PFSK-1 (cell line): ENCODE results near the gene CADM2.

Experiments
- FOXP2 ChIP-seq: optimal IDR thresholded peaks from 2 replicates; pipeline ENCODE3; 2011; ENCODE audit warnings: borderline replicate concordance, control low read depth, inconsistent platforms; ENCODE audit not compliant: insufficient read depth; ENCODE audit errors: extremely low read length, extremely low read depth
- POLR2AphosphoS5 ChIP-seq: IDR thresholded peaks from 2 replicates; pipeline ENCODE4 v1.6.1; 2012; ENCODE audit warnings: low read depth, mild to moderate bottlenecking, control low read depth, low read length, moderate library complexity
- TF ChIP-seq, protein P1 (sequence below), 2 experiments: IDR thresholded peaks; 2 replicates each; pipeline versions ENCODE4 v1.6.1 to v1.8.0; 2011 to 2012; ENCODE audit warnings: low read depth in 2 of 2, low read length in 2 of 2, control low read depth in 1 of 2, inconsistent platforms in 1 of 2, mild to moderate bottlenecking in 1 of 2, moderate library complexity in 1 of 2; ENCODE audit not compliant: insufficient read depth in 1 of 2

DNA sequence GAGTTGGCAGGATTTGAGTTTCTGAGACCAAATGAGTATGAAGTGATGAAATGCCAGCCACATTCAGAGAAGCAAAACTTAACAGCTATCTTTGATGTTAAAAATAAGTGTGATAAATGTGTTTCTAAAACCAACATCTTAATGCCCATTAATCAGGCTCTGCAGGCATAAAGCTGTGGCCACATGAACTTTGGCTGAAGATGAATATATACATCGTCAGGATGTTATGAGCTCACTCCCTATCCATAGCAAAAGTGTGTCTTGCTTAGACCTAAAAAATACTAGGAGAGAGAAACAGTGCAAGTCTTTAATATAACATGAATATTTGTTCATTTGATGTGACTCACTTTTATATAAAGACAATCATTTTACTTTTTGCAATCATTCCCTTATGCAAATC is 218.0 kb downstream of the CADM2 start:
- TF ChIP-seq POLR2AphosphoS5, result no peak
- no peak for TF ChIP-seq FOXP2
- TF ChIP-seq, protein P1, sequence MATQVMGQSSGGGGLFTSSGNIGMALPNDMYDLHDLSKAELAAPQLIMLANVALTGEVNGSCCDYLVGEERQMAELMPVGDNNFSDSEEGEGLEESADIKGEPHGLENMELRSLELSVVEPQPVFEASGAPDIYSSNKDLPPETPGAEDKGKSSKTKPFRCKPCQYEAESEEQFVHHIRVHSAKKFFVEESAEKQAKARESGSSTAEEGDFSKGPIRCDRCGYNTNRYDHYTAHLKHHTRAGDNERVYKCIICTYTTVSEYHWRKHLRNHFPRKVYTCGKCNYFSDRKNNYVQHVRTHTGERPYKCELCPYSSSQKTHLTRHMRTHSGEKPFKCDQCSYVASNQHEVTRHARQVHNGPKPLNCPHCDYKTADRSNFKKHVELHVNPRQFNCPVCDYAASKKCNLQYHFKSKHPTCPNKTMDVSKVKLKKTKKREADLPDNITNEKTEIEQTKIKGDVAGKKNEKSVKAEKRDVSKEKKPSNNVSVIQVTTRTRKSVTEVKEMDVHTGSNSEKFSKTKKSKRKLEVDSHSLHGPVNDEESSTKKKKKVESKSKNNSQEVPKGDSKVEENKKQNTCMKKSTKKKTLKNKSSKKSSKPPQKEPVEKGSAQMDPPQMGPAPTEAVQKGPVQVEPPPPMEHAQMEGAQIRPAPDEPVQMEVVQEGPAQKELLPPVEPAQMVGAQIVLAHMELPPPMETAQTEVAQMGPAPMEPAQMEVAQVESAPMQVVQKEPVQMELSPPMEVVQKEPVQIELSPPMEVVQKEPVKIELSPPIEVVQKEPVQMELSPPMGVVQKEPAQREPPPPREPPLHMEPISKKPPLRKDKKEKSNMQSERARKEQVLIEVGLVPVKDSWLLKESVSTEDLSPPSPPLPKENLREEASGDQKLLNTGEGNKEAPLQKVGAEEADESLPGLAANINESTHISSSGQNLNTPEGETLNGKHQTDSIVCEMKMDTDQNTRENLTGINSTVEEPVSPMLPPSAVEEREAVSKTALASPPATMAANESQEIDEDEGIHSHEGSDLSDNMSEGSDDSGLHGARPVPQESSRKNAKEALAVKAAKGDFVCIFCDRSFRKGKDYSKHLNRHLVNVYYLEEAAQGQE (IDR thresholded peaks at IDR 0.05; ENCODE audit: insufficient read depth in 1 of 2, low read depth in 2 of 2, low read length in 2 of 2), result no peak
